Kidney epithelial cell (primary cell): ENCODE results near the gene SKAP2. TPM values are rescaled to one million over a fixed set of nuclear protein-coding genes. Genes with fewer than 3 reads are reported as not detected.

Source experiments
- DNase-seq: peaks from one replicate; pipeline ENCODE4 v3.0.0-alpha.2; 2010; ENCODE audit warnings: low read depth
- H3K27me3 ChIP-seq: 2 replicates; pipeline ENCODE4 v1.6.0; 2011; ENCODE audit warnings: low read length; ENCODE audit not compliant: control insufficient read depth, insufficient read depth
- H3K36me3 ChIP-seq: 2 replicates; pipeline ENCODE4 v1.5.1; 2011; ENCODE audit warnings: low read length; ENCODE audit not compliant: control insufficient read depth, insufficient read depth
- H3K4me3 ChIP-seq: 2 replicates; pipeline ENCODE4 v1.5.1; 2011; ENCODE audit warnings: low read depth, mild to moderate bottlenecking, control low read depth, low read length
- CTCF ChIP-seq: IDR thresholded peaks from 2 replicates; pipeline ENCODE4 v1.5.1; 2011; ENCODE audit warnings: mild to moderate bottlenecking, moderate library complexity, low read length, control low read depth, inconsistent platforms; ENCODE audit not compliant: insufficient read depth, poor library complexity, severe bottlenecking
- total RNA-seq: library from RNA; depleted of rRNA; stranded (reverse); fragments of >200 nt; gene quantifications from 2 replicates; pipeline ENCODE4 v1.2.3, GENCODE V29; 2015

The SKAP2 gene
- total RNA-seq, 1 donor from 2014 or later = 35.6 TPM

- no peaks in the 10 kb centered on the region for H3K27me3 ChIP-seq
- no peaks in the 10 kb centered on the region for H3K36me3 ChIP-seq
- no peak overlapping the region for H3K4me3 ChIP-seq
- peak; percentile 89 for DNase-seq
- TF ChIP-seq CTCF = peak; percentile 88
Observed at GRCh38 chr7:26667514-26668133, 196.8 kb downstream of the SKAP2 start.

- H3K36me3 ChIP-seq = no peaks in the 10 kb centered on the region
- H3K27me3 ChIP-seq = no peaks in the 10 kb centered on the region
- TF ChIP-seq CTCF = no peak
- no peak for DNase-seq
- no peak overlapping the region for H3K4me3 ChIP-seq
Observed at GRCh38 chr7:26664735-26665416, 199.5 kb downstream of the SKAP2 start.

- DNase-seq = no peak
- no peak for TF ChIP-seq CTCF
- Histone ChIP-seq H3K4me3 (no peak overlapping the region), H3K36me3 (no peaks in the 10 kb centered on the region), H3K27me3 (no peaks in the 10 kb centered on the region)
Observed at GRCh38 chr7:26664274-26664673, 200.1 kb downstream of the SKAP2 start.

GRCh38 chr7:26663874-26664273, 200.5 kb downstream of the SKAP2 start:
- H3K36me3 ChIP-seq = no peaks in the 10 kb centered on the region
- no peak for TF ChIP-seq CTCF
- H3K27me3 ChIP-seq = no peaks in the 10 kb centered on the region
- H3K4me3 ChIP-seq = no peak overlapping the region
- no peak for DNase-seq

GRCh38 chr7:26662646-26663045, 201.7 kb downstream of the SKAP2 start:
- no peak for DNase-seq
- no peaks in the 10 kb centered on the region for H3K27me3 ChIP-seq
- H3K36me3 ChIP-seq = no peaks in the 10 kb centered on the region
- no peak overlapping the region for H3K4me3 ChIP-seq
- no peak for TF ChIP-seq CTCF

- TF ChIP-seq CTCF = no peak
Observed at GRCh38 chr7:26659121-26659520, 205.3 kb downstream of the SKAP2 start.

More at GRCh38 chr7:26659121-26659520, 205.3 kb downstream of the SKAP2 start:
- no peaks in the 10 kb centered on the region for H3K27me3 ChIP-seq
- no peak overlapping the region for H3K4me3 ChIP-seq
- no peaks in the 10 kb centered on the region for H3K36me3 ChIP-seq
- no peak for DNase-seq
